HG02885 (cell line): Measurements from ENCODE around the gene OSCAR.
"Not testable (repeated sequence)": the region's sequence is repeated elsewhere in the genome, so short reads cannot be mapped to it uniquely, and the experiment has no call there.

Source experiments
- ATAC-seq: cut with Tn5 transposase; IDR thresholded peaks from one replicate; pipeline ENCODE4 v1.9.1; 2021; ENCODE audit warnings: mild to moderate bottlenecking; ENCODE audit not compliant: unreplicated experiment, poor library complexity

OSCAR gene

DNA sequence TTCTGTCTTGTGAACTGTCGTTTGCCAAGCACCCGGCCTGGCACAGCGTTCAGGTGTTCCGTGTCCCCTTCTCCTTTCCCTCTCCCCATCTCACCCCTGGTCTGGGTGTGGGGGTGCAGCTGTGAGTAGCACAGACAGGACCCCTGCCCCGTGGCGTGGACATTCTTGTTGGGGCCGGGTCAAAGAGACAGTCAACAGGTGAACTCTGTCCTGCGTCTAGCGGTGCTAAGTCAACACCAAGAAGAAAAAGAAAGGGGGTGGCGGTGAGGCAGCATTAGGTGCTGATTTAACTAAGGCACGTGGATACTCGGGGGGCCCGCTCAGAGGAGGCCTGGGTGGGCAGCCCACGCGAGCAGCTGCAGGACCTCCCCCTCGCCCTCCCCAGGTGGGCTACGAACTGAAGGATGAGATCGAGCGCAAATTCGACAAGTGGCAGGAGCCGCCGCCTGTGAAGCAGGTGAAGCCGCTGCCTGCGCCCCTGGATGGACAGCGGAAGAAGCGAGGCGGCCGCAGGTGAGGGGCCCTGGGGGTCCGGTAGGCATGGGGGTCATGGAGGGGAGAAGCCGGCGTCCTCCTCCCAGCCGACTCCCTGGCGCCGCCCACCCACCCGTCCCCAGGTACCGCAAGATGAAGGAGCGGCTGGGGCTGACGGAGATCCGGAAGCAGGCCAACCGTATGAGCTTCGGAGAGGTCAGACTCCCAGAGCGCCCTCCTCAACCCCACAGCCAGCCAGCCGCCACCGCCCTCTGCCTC lies 27.3 kb upstream of the OSCAR start:
- ATAC-seq, result no peak

DNA sequence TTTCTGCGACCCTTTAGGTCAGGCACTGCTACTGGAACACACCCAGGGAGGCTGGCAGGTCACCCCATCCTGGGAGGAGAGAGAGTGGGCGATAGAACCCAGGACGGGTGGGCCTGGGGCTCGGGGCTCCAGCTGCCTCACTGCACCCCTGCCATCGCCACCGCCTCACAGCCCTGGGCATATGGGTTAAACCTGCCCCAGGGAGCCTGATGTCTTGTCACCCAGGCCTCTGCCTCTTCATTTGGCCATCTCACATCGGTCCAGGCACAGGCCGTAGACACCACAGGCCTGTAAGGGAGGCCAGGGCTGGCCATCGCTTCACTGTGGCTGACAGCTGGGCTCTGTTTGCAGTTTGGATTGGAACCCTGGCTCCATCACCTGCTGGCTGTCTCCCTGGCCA lies 25.1 kb upstream of the OSCAR start:
- ATAC-seq, result no peak

DNA sequence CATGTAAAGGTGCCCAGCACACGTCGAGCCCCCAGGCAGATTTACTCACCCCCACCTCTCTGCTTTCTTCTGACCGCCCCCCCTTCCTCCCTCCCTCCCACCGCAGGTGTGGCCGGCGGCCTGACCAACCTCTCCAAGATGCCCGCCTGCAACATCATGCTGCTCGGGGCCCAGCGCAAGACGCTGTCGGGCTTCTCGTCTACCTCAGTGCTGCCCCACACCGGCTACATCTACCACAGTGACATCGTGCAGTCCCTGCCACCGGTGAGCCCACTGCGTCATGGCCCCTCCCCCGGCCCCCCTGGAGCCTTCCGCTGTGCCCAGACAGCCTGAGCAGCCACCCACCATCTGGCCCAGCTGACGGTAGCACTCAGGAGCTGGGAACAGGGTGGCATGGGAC lies 23.8 kb upstream of the OSCAR start:
- ATAC-seq, result no peak

- ATAC-seq, result no peak
These were observed 23.1 kb upstream of the OSCAR start for GRCh38 chr19:54123682-54124081.

DNA sequence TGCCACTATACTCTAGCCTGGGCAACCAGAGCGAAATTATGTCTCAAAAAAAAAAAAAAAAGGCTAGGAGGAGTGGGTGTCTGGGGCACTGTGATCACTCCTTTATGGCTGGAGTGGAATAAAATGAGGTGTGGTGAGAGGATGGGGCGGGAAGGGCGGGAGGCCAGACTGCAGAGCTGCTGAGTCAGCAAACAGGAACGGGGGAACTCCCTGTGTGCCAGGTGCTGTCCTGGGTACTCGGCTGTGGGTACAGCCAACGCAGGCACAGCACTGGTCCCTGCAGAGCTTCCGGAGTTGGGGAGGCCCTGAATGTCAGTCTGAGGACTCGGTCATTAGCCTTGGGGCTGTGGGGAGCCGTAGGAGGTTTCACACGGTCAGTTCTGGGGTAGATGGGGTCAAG lies 20.7 kb upstream of the OSCAR start:
- ATAC-seq, result no peak

DNA sequence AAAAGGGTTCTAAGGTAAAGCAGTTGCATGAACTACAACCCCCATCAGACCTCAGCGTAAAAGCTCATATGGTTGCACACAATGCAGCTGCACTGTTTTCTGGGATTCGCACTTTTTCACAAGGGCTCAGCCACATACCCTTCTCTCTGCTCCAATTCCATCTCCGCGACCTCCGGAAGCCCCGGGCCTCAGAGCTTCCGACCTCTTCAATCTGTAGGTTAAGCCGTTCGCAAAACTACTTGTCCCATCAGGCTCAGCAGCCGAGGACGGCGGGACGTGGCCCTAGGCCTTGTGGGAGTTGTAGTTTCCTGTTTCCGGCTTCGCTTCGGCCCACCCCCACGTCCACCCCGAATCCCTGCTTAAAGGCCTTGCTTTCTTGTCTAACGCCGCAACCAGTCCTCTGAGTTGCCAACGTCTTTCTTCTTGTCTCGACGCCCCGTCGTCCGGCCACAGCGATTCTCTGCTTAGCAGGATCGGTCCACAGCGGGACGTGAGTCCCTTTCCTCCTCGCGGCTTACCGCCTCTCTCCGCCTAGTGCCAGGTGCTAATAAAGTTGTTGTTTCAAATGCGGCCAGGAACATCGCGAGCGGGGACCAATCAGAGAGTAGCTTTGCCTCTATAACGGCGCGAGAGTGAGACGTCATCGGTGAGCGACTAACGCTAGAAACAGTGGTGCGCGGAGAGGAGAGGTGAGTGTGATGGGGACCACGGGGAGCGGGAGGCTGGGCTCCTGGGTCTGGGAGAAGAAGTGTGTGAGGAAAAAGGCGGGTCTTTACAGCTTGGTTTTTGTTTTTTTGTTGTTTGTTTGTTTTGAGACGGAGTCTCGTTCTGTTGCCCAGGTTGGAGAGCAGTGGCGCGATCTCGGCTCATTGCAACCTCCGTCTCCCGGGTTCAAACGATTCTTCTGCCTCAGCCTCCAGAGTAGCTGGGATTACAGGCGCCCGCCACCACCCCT lies 14.8 kb upstream of the OSCAR start, which contains the start of the genes PRPF31 and TFPT:
PRPF31 (plus strand) TSS at position 646 of the 955 bp plus-strand sequence. CDS start 2,525 bp downstream, outside the sequence.
TFPT (minus strand) TSS at position 549 of the 955 bp plus-strand sequence; CDS start at position 161, 388 bp downstream.
- ATAC-seq, result peak; percentile 88

DNA sequence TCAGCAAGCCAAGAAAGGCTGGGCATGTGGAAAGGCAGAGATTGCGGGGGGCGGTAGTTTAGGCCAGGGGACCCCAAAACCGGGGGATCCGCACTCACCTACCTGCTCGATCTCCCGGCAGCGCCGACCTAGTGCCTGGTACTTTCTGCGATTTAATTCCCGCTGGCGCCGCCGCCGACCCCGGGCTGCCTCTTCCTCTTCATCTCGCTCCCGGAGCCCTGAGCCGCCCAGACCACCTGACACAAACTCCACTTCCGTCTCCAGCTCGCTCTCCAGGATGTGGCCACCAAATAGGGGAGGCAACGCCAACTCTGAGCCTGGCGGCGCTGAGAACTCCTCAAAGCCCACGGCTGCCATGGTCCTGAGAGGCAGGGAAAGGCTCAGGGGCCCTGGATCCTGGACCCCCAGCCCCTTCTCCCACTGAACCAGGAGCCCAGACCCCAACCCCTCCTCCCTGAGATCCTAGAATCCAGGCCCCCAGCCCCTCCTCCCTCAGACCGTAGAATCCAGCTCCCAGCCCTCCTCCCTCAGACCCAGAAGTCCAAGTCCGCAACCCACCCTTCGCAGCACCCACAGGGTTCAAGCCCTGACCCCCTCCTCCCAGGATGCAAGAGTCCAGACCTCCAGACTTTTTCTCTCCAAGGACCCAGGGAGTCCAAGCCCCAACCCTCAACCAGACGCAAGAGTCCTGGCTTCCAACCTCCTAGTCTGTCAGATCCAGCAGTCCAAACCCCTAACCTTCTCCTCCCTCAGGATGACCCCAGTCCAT lies 13.9 kb upstream of the OSCAR start:
- peak; percentile 33 for ATAC-seq

- no peak for ATAC-seq
These were observed 9.0 kb upstream of the OSCAR start for GRCh38 chr19:54109651-54110050.

DNA sequence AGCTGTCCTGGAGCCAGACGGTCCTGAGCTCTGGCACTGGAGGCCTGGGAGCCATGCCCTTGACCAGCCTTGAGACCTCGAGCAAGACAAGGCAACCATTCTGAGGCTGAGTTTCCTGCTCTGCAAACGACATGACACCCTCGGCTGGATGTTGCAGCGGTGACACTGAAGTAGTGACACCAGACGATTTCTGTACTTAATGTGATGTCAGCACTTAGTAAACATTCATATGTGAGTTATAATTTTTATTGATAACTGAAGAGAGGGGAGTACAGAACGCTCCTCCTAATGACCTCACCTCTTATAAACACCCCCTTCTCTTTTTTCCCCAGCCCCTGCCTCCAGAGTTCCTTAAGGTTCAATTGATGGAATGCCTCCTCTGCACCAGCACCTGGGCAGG lies 7.9 kb upstream of the OSCAR start:
- no peak for ATAC-seq

GRCh38 chr19:54107876-54108490 lies 7.4 kb upstream of the OSCAR start:
- ATAC-seq, result no peak

GRCh38 chr19:54106716-54107115 lies 6.1 kb upstream of the OSCAR start:
- no peak for ATAC-seq

- no peak for ATAC-seq
These were observed 5.2 kb upstream of the OSCAR start for GRCh38 chr19:54105796-54106195.

DNA sequence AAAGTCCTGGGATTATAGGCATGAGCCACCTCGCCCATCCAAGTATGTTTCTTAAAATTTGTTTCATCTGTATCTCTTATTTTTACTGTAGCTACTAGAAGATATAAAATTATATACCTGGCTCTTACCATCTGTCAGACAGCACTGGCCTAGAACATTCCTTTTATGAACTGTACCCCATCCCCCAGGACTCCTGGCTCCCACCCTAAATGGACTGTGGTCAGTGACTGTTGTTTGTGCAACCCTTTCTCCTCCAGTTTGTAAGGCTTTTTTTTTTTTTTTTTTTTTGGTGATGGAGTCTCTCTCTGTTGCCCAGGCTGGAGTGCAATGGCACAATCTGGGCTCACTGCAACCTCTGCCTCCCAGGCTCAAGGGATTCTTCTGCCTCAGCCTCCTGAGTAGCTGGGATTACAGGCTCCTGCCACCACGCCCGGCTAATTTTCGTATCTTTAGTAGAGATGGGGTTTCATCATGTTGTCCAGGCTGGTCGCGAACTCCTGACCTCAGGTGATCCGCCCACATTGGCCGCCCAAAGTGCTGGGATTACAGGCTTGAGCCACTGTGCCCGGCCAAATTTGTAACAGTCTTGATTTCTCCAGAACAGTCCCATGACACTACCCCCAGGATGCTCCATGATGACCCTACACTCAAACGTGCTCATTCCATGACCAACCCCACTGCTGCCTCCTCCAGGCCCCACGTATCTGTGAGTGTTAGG lies 4.6 kb upstream of the OSCAR start:
- no peak for ATAC-seq

- ATAC-seq, result peak; percentile 99
These were observed 2.0 kb upstream of the OSCAR start, which contains the start of gene NDUFA3 for GRCh38 chr19:54102421-54103169. TSS of gene NDUFA3 (plus strand) at chr19:54102855. CDS start at chr19:54102879, 24 bp downstream.

DNA sequence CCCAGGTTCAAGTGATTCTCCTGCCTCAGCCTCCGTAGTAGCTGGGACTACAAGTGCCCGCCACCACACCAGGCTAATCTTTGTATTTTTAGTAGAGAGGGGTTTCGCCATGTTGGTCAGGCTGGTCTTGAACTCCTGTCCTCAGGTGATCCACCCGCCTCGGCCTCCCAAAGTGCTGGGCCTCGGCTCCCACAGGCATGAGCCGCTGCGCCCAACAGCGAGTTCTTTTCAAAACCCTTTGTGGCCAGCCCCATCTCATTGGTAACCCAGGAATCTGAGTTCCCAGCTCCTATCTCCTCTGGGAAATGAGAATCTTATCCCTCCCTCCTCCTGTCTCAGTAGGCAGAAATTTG lies 724 bp downstream of the OSCAR start:
- ATAC-seq, result not testable (repeated sequence)

- ATAC-seq, result no peak
These were observed 1.3 kb downstream of the OSCAR start for GRCh38 chr19:54099190-54099902.

DNA sequence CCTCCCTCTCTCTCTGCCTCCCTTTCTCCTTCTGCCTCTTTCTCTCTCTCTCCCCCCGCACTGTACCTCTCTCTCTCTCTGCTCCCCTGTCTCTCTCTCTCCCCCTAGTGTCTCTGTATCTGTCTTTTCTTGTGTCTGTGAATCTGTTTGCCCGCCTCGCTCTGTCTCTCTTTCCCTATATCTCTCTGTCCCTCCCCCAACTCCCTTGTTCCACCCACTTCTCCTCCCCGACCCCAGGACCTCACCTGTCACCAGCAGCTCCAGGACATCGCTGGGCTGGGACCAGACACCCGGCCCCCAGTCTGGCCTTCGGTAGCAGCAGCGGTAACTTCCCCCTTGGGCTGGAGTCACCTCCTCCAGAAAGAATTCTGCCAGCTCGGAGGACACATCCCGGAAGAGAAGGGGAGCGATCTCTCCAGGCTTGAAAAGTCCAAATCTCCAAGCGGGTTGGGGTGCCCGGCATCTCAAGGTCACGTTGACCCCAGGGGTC lies 3.9 kb downstream of the OSCAR start:
- no peak for ATAC-seq
